Adrenal gland (tissue), 12 donors: ENCODE results near the gene SRC. TPM values are rescaled to one million over a fixed set of nuclear protein-coding genes. Genes with fewer than 3 reads are reported as not detected.
A peak's percentile ranks its signal among the peaks of the same experiment; 100 is the strongest.

Experiments used
- DNase-seq, 7 donors: peaks; one replicate each; pipeline ENCODE4 v3.0.0-alpha.2; 2019 to 2020
- H3K27ac ChIP-seq, 5 donors: fragments of 200-600 bp; sonication (generic) in 4 of 5; 1 replicate in 3 of 5; 2 replicates in 2 of 5; pipeline versions ENCODE4 v1.5.1 to v1.8.0; 2016 to 2020; ENCODE audit warnings: mild to moderate bottlenecking in 1 of 5
- H3K27me3 ChIP-seq: fragments of 200-600 bp; 2 replicates; pipeline ENCODE4 v1.8.0; 2021
- H3K36me3 ChIP-seq, 2 donors: fragments of 200-600 bp; replicated peaks in 1 of 2; 1 replicate in 1 of 2; 2 replicates in 1 of 2; pipeline versions ENCODE4 v1.5.1 to v1.8.0; 2018 to 2022
- H3K4me1 ChIP-seq, 2 donors: fragments of 200-600 bp; replicated peaks in 1 of 2; 1 replicate in 1 of 2; 2 replicates in 1 of 2; pipeline versions ENCODE4 v1.5.1 to v1.8.0; 2018 to 2021
- H3K4me3 ChIP-seq, 4 donors: fragments of 200-600 bp; sonication (generic) in 3 of 4; one replicate each; pipeline ENCODE4 v1.5.1; 2016 to 2018
- H3K9me3 ChIP-seq, 3 donors: fragments of 200-600 bp; sonication (generic) in 1 of 3; replicated peaks in 1 of 3; 1 replicate in 2 of 3; 2 replicates in 1 of 3; pipeline versions ENCODE4 v1.5.1 to v1.8.0; 2016 to 2021
- CTCF ChIP-seq, 6 experiments: fragments of 450-650 bp in 4 of 6; fragments of 200-600 bp in 2 of 6; sonication (generic) in 1 of 6; IDR thresholded peaks; 1 replicate in 5 of 6; 2 replicates in 1 of 6; pipeline versions ENCODE4 v1.5.1 to v1.8.0; 2016 to 2021; ENCODE audit warnings: antibody characterized with exemption in 6 of 6, mild to moderate bottlenecking in 2 of 6, moderate library complexity in 1 of 6
- POLR2A ChIP-seq, 2 donors: fragments of 450-650 bp; IDR thresholded peaks; one replicate each; pipeline ENCODE4 v1.6.1; 2017; ENCODE audit warnings: antibody characterized with exemption in 2 of 2, mild to moderate bottlenecking in 2 of 2, moderate library complexity in 1 of 2
- WGBS, 4 donors: extraction: QIAGEN DNeasy Blood & Tissue Kit in 2 of 4; methylation state at CpG; one replicate each; pipeline versions ENCODE4 v1.1.5 to v1.1.7; 2013 to 2017; 5-methylcytosine and 5-hydroxymethylcytosine counted together
- intact Hi-C, 2 donors: fragments of 100-400 bp; cut with DNase I; formaldehyde crosslinking; loops; one replicate each; pipeline versions ENCODE4 v1.14.1 to v1.15.0; 2022 to 2023
- polyA plus RNA-seq, 3 donors: library from polyadenylated mRNA; stranded (reverse); fragments of 200-250 nt in 2 of 3; fragments of 350-450 nt in 1 of 3; fragmentation: Illumina TruSeq in 1 of 3; extraction: RNeasy Lipid Tissue Mini Kit (QIAGEN cat#74804) in 1 of 3; gene quantifications; one replicate each; pipeline ENCODE4 v1.2.3, GENCODE V29; 2013 to 2014
- total RNA-seq, 9 donors: library from RNA; depleted of rRNA in 4 of 9; stranded (reverse); fragments of >200 nt in 4 of 9; fragments of 120-200 nt in 1 of 9; fragmentation: NEBNext Ultra II Directional in 1 of 9; extraction: Animal tissue kit (Norgen Biotek cat#: 25700) in 1 of 9; gene quantifications; one replicate each; pipeline versions ENCODE4 v1.1.0 to v1.2.4, GENCODE V29; 2013 to 2023
- donor health status: healthy with polysubstance abuse.
- donor health status: Bipolar disorder and iron deficiency.
- donor health status: DM: yes; HTN: yes; CAD: no.
- donor health status: DM: no; HTN: no; CAD: no.
- donor health status: DM: no; HTN: no; CAD: no.
- donor health status: DM: yes; HTN: yes; CAD: no.

Gene SRC
- total and polyA plus RNA-seq, 12 donors, result 10.6 to 83.0 (median 52.7) TPM

- Histone ChIP-seq H3K27ac (no peak overlapping the region), H3K9me3 (no peaks in the 10 kb centered on the region), H3K4me1 (peaks cover 11 to 22% of the 10 kb centered on the region in 2 donors), H3K36me3 (no peaks in the 10 kb centered on the region), H3K4me3 (no peak overlapping the region), H3K27me3 (no peaks in the 10 kb centered on the region)
- 93 to 100% (median 99%) methylated on average over 2 of the region's 2 CpGs for WGBS, 4 donors
- intact Hi-C loops, result no loop called here
- no peak for DNase-seq
- no peak for TF ChIP-seq CTCF (IDR thresholded peaks at IDR 0.05)
- TF ChIP-seq POLR2A (IDR thresholded peaks at IDR 0.05), result no peak
Measured at GRCh38 chr20:37334450-37334849, 11.5 kb upstream of the SRC start.

- TF ChIP-seq POLR2A (IDR thresholded peaks at IDR 0.05) (no peak), CTCF (IDR thresholded peaks at IDR 0.05) (no peak)
- Histone ChIP-seq H3K36me3 (no peaks in the 10 kb centered on the region), H3K4me3 (no peak overlapping the region)
Measured at GRCh38 chr20:37335642-37336368, 10.1 kb upstream of the SRC start.

GRCh38 chr20:37336369-37337207 lies 9.4 kb upstream of the SRC start:
- peak; percentile 65 to 89 (median 85) for DNase-seq
- no peaks in the 10 kb centered on the region for H3K36me3 ChIP-seq
- H3K27ac ChIP-seq, result peak overlapping the region; percentile 30 to 85 (median 72)
- H3K4me3 ChIP-seq, result peak overlapping the region in 1 of 4 donors; percentile 14
- H3K9me3 ChIP-seq, result no peaks in the 10 kb centered on the region
- no peak for TF ChIP-seq CTCF (IDR thresholded peaks at IDR 0.05)
- no peak for TF ChIP-seq POLR2A (IDR thresholded peaks at IDR 0.05)
- H3K4me1 ChIP-seq, result peaks cover 11 to 22% of the 10 kb centered on the region in 2 donors
- 10 to 16% (median 13%) methylated on average over 8 to 11 of the region's 11 CpGs for WGBS, 4 donors
- H3K27me3 ChIP-seq, result no peaks in the 10 kb centered on the region
- intact Hi-C loops, result no loop called here

More at GRCh38 chr20:37335642-37336368, 10.1 kb upstream of the SRC start:
- peak in 2 of 7 donors; percentile 49 to 56 for DNase-seq
- H3K27me3 ChIP-seq, result no peaks in the 10 kb centered on the region
- WGBS, 4 donors, result 27 to 37% (median 33%) methylated on average over 12 to 15 of the region's 15 CpGs
- peak overlapping the region in 4 of 5 donors; percentile 35 to 85 (median 78) for H3K27ac ChIP-seq
- intact Hi-C loops, result no loop called here
- no peaks in the 10 kb centered on the region for H3K9me3 ChIP-seq
- peaks cover 11 to 22% of the 10 kb centered on the region in 2 donors for H3K4me1 ChIP-seq
